ENCODE measurements around the gene C17orf113. TPM values are rescaled to one million over a fixed set of nuclear protein-coding genes. Genes with fewer than 3 reads are reported as not detected.
A peak's percentile ranks its signal among the peaks of the same experiment; 100 is the strongest.
"Not testable (repeated sequence)": the region's sequence is repeated elsewhere in the genome, so short reads cannot be mapped to it uniquely, and the experiment has no call there.

The C17orf113 gene
- total RNA-seq, 1 experiment from 2014 or later = not detected

- peak; percentile 20 for DNase-seq
- H3K4me3 ChIP-seq = no peak overlapping the region
- no peaks in the 10 kb centered on the region for H3K9me3 ChIP-seq
- H3K27me3 ChIP-seq = no peaks in the 10 kb centered on the region
- H3K36me3 ChIP-seq = peaks cover 41% of the 10 kb centered on the region
Observed at GRCh38 chr17:42010898-42011516, 39.4 kb downstream of the C17orf113 start.

GRCh38 chr17:42010266-42010680 lies 40.1 kb downstream of the C17orf113 start:
- DNase-seq = peak; percentile 41
- H3K27me3 ChIP-seq, H3K4me3 ChIP-seq, H3K9me3 ChIP-seq: not testable (repeated sequence)
- H3K36me3 ChIP-seq = peaks cover 39% of the 10 kb centered on the region

GRCh38 chr17:42009170-42009569 lies 41.2 kb downstream of the C17orf113 start:
- Histone ChIP-seq H3K36me3 (peaks cover 38% of the 10 kb centered on the region), H3K9me3 (no peaks in the 10 kb centered on the region), H3K4me3 (no peak overlapping the region), H3K27me3 (no peaks in the 10 kb centered on the region)
- DNase-seq = no peak

- Histone ChIP-seq H3K9me3 (no peaks in the 10 kb centered on the region), H3K36me3 (peaks cover 56% of the 10 kb centered on the region), H3K27me3 (no peaks in the 10 kb centered on the region), H3K4me3 (no peak overlapping the region)
- DNase-seq = no peak
Observed at GRCh38 chr17:42005166-42005565, 45.2 kb downstream of the C17orf113 start.

- Histone ChIP-seq H3K4me3 (no peak overlapping the region), H3K36me3 (peaks cover 60% of the 10 kb centered on the region), H3K9me3 (no peaks in the 10 kb centered on the region), H3K27me3 (no peaks in the 10 kb centered on the region)
- no peak for DNase-seq
Observed at GRCh38 chr17:42002792-42003301, 47.6 kb downstream of the C17orf113 start.

GRCh38 chr17:42002175-42002791 lies 48.1 kb downstream of the C17orf113 start:
- DNase-seq = no peak
- H3K9me3 ChIP-seq = no peaks in the 10 kb centered on the region
- H3K36me3 ChIP-seq = peaks cover 65% of the 10 kb centered on the region
- H3K4me3 ChIP-seq = no peak overlapping the region
- H3K27me3 ChIP-seq = no peaks in the 10 kb centered on the region

- no peak overlapping the region for H3K4me3 ChIP-seq
- no peak for DNase-seq
- H3K9me3 ChIP-seq = no peaks in the 10 kb centered on the region
- peaks cover 71% of the 10 kb centered on the region for H3K36me3 ChIP-seq
- no peaks in the 10 kb centered on the region for H3K27me3 ChIP-seq
Observed at GRCh38 chr17:42001729-42002128, 48.7 kb downstream of the C17orf113 start.

GRCh38 chr17:42000413-42001133 lies 49.8 kb downstream of the C17orf113 start:
- Histone ChIP-seq H3K27me3 (no peaks in the 10 kb centered on the region), H3K9me3 (no peaks in the 10 kb centered on the region), H3K36me3 (peaks cover 82% of the 10 kb centered on the region), H3K4me3 (no peak overlapping the region)
- DNase-seq = no peak

- no peaks in the 10 kb centered on the region for H3K27me3 ChIP-seq
- no peaks in the 10 kb centered on the region; the same call in 1 of the 2 replicates for H3K9me3 ChIP-seq
- no peak for DNase-seq
- peaks cover 93% of the 10 kb centered on the region for H3K36me3 ChIP-seq
- H3K4me3 ChIP-seq = no peak overlapping the region
Observed at GRCh38 chr17:41998497-41998896, 51.9 kb downstream of the C17orf113 start.

- Histone ChIP-seq H3K36me3 (peaks cover 93% of the 10 kb centered on the region), H3K9me3 (no peaks in the 10 kb centered on the region; the same call in 1 of the 2 replicates), H3K4me3 (no peak overlapping the region), H3K27me3 (no peaks in the 10 kb centered on the region)
- no peak for DNase-seq
Observed at GRCh38 chr17:41996855-41997164, 53.6 kb downstream of the C17orf113 start.

- Histone ChIP-seq H3K27me3 (no peaks in the 10 kb centered on the region), H3K36me3 (peaks cover 98% of the 10 kb centered on the region), H3K4me3 (no peak overlapping the region), H3K9me3 (no peaks in the 10 kb centered on the region; the same call in 1 of the 2 replicates)
- no peak for DNase-seq
Observed at GRCh38 chr17:41992576-41992975, 57.8 kb downstream of the C17orf113 start.

GRCh38 chr17:41989702-41990419 lies 60.5 kb downstream of the C17orf113 start:
- no peaks in the 10 kb centered on the region; the same call in 1 of the 2 replicates for H3K9me3 ChIP-seq
- no peaks in the 10 kb centered on the region for H3K27me3 ChIP-seq
- H3K4me3 ChIP-seq = no peak overlapping the region
- peaks cover 96% of the 10 kb centered on the region for H3K36me3 ChIP-seq
- DNase-seq = no peak

- no peak overlapping the region for H3K4me3 ChIP-seq
- H3K9me3 ChIP-seq = no peaks in the 10 kb centered on the region; the same call in 1 of the 2 replicates
- peaks cover 94% of the 10 kb centered on the region for H3K36me3 ChIP-seq
- DNase-seq = no peak
- H3K27me3 ChIP-seq = no peaks in the 10 kb centered on the region
Observed at GRCh38 chr17:41988418-41988817, 62.0 kb downstream of the C17orf113 start.

Other genes starting within 250 kb of the C17orf113 start
- 66.5 and 123 TPM in 2 replicates for gene P3H4, start 238.7 kb downstream of the C17orf113 start, total RNA-seq (2014; rRNA removed; shearing (Covaris generic); ENCODE audit: low replicate concordance)
- gene FKBP10, start 237.6 kb downstream of the C17orf113 start, total RNA-seq (2014; rRNA removed; shearing (Covaris generic); ENCODE audit: low replicate concordance) = 191 and 258 TPM in 2 replicates
- 69.3 and 124 TPM in 2 replicates for gene NT5C3B, start 214.4 kb downstream of the C17orf113 start, total RNA-seq (2014; rRNA removed; shearing (Covaris generic); ENCODE audit: low replicate concordance)
- gene KLHL10, start 212.8 kb downstream of the C17orf113 start, total RNA-seq (2014; rRNA removed; shearing (Covaris generic); ENCODE audit: low replicate concordance) = not detected in 2 replicates
- gene KLHL11, start 185.2 kb downstream of the C17orf113 start, total RNA-seq (2014; rRNA removed; shearing (Covaris generic); ENCODE audit: low replicate concordance) = 10.9 and 13.3 TPM in 2 replicates
- gene ACLY, start 131.7 kb downstream of the C17orf113 start, total RNA-seq (2014; rRNA removed; shearing (Covaris generic); ENCODE audit: low replicate concordance) = 151 and 195 TPM in 2 replicates
- not detected in 2 replicates for gene ODAD4, start 120.0 kb downstream of the C17orf113 start, total RNA-seq (2014; rRNA removed; shearing (Covaris generic); ENCODE audit: low replicate concordance)
- 64.0 and 97.2 TPM in 2 replicates for gene CNP, start 83.8 kb downstream of the C17orf113 start, total RNA-seq (2014; rRNA removed; shearing (Covaris generic); ENCODE audit: low replicate concordance)
- gene DNAJC7, start 33.2 kb downstream of the C17orf113 start, total RNA-seq (2014; rRNA removed; shearing (Covaris generic); ENCODE audit: low replicate concordance) = 121 and 123 TPM in 2 replicates
- gene NKIRAS2, start 30.5 kb downstream of the C17orf113 start, total RNA-seq (2014; rRNA removed; shearing (Covaris generic); ENCODE audit: low replicate concordance) = 77.5 and 86.3 TPM in 2 replicates
- not detected in 2 replicates for gene ZNF385C, start 47.9 kb upstream of the C17orf113 start, total RNA-seq (2014; rRNA removed; shearing (Covaris generic); ENCODE audit: low replicate concordance)
- 1.0 and 3.2 TPM in 2 replicates for gene DHX58, start 62.1 kb upstream of the C17orf113 start, total RNA-seq (2014; rRNA removed; shearing (Covaris generic); ENCODE audit: low replicate concordance)
- 30.5 and 47.4 TPM in 2 replicates for gene KAT2A, start 70.8 kb upstream of the C17orf113 start, total RNA-seq (2014; rRNA removed; shearing (Covaris generic); ENCODE audit: low replicate concordance)
- gene HSPB9, start 72.2 kb upstream of the C17orf113 start, total RNA-seq (2014; rRNA removed; shearing (Covaris generic); ENCODE audit: low replicate concordance) = not detected in 2 replicates
- 125 and 198 TPM in 2 replicates for gene RAB5C, start 104.4 kb upstream of the C17orf113 start, total RNA-seq (2014; rRNA removed; shearing (Covaris generic); ENCODE audit: low replicate concordance)
- gene KCNH4, start 130.5 kb upstream of the C17orf113 start, total RNA-seq (2014; rRNA removed; shearing (Covaris generic); ENCODE audit: low replicate concordance) = 0.46 TPM in 1 of 2 replicates, not detected in the other
- not detected in 2 replicates for gene HCRT, start 134.9 kb upstream of the C17orf113 start, total RNA-seq (2014; rRNA removed; shearing (Covaris generic); ENCODE audit: low replicate concordance)
- gene GHDC, start 143.9 kb upstream of the C17orf113 start, total RNA-seq (2014; rRNA removed; shearing (Covaris generic); ENCODE audit: low replicate concordance) = 6.0 and 8.9 TPM in 2 replicates
- 13.7 and 24.3 TPM in 2 replicates for gene STAT5B, start 225.8 kb upstream of the C17orf113 start, total RNA-seq (2014; rRNA removed; shearing (Covaris generic); ENCODE audit: low replicate concordance)
- 4.6 and 23.0 TPM in 2 replicates for gene STAT5A, start 237.9 kb upstream of the C17orf113 start, total RNA-seq (2014; rRNA removed; shearing (Covaris generic); ENCODE audit: low replicate concordance)